Gastroesophageal sphincter (tissue), 4 donors: ENCODE data around the gene KCNIP4. TPM values are rescaled to one million over a fixed set of nuclear protein-coding genes. Genes with fewer than 3 reads are reported as not detected.

Source experiments
- ATAC-seq: fragments of 150-250 bp; one replicate; pipeline ENCODE4 v1.9.1; 2016; ENCODE audit warnings: mild to moderate bottlenecking, moderate library complexity
- H3K27ac ChIP-seq, 4 donors: fragments of 200-600 bp; sonication (generic) in 3 of 4; 1 replicate in 3 of 4; 2 replicates in 1 of 4; pipeline ENCODE4 v1.5.1; 2016 to 2019
- H3K27me3 ChIP-seq: fragments of 200-600 bp; sonication (generic); one replicate; pipeline ENCODE4 v1.5.1; 2019
- H3K36me3 ChIP-seq, 2 donors: fragments of 200-600 bp; sonication (generic); one replicate each; pipeline ENCODE4 v1.5.1; 2019; ENCODE audit warnings: control low read depth in 1 of 2
- H3K4me1 ChIP-seq, 3 donors: fragments of 200-600 bp; sonication (generic); 1 replicate in 2 of 3; 2 replicates in 1 of 3; pipeline ENCODE4 v1.5.1; 2016 to 2019; ENCODE audit warnings: control low read depth in 2 of 3
- H3K4me3 ChIP-seq, 2 donors: fragments of 200-600 bp; sonication (generic); one replicate each; pipeline ENCODE4 v1.5.1; 2019; ENCODE audit warnings: mild to moderate bottlenecking in 1 of 2, moderate library complexity in 1 of 2
- H3K9me3 ChIP-seq, 3 donors: fragments of 200-600 bp; sonication (generic); one replicate each; pipeline ENCODE4 v1.5.1; 2017 to 2019; ENCODE audit warnings: control low read depth in 2 of 3
- CTCF ChIP-seq, 4 experiments: fragments of 200-600 bp in 2 of 4; fragments of 450-650 bp in 2 of 4; sonication (generic) in 1 of 4; IDR thresholded peaks; one replicate each; pipeline ENCODE4 v1.5.1; 2017 to 2019; ENCODE audit warnings: antibody characterized with exemption in 4 of 4, mild to moderate bottlenecking in 2 of 4, moderate library complexity in 2 of 4
- EP300 ChIP-seq: sonication (generic); formaldehyde crosslinking; IDR thresholded peaks from one replicate; pipeline ENCODE4 v1.6.1; 2017; ENCODE audit warnings: antibody characterized with exemption, mild to moderate bottlenecking
- POLR2A ChIP-seq, 2 donors: fragments of 450-650 bp; IDR thresholded peaks; one replicate each; pipeline ENCODE4 v1.6.1; 2017; ENCODE audit warnings: antibody characterized with exemption in 2 of 2, mild to moderate bottlenecking in 2 of 2, moderate library complexity in 1 of 2
- POLR2AphosphoS5 ChIP-seq: sonication (generic); formaldehyde crosslinking; IDR thresholded peaks from one replicate; pipeline ENCODE4 v1.6.1; 2017; ENCODE audit warnings: antibody characterized with exemption
- WGBS, 2 donors: methylation state at CpG; one replicate each; pipeline ENCODE4 v1.1.5; 2018; ENCODE audit warnings: low coverage in 1 of 2; 5-methylcytosine and 5-hydroxymethylcytosine counted together
- total RNA-seq, 4 donors: library from RNA; depleted of rRNA; stranded (reverse); fragments of >200 nt; gene quantifications; one replicate each; pipeline ENCODE4 v1.1.0, GENCODE V29; 2016

KCNIP4 gene
- total RNA-seq, 4 donors from 2014 or later = 0.23 to 0.59 (median 0.54) TPM; not detected in 1

- Histone ChIP-seq H3K27me3 (no peaks in the 10 kb centered on the region), H3K9me3 (no peaks in the 10 kb centered on the region), H3K27ac (no peak overlapping the region), H3K4me1 (no peaks in the 10 kb centered on the region), H3K4me3 (no peak overlapping the region), H3K36me3 (no peaks in the 10 kb centered on the region)
- 90 to 93% methylated on average over 2 of the region's 2 CpGs for WGBS, 2 donors
- TF ChIP-seq EP300 (no peak), CTCF (IDR thresholded peaks at IDR 0.05) (no peak), POLR2A (IDR thresholded peaks at IDR 0.05) (no peak), POLR2AphosphoS5 (no peak)
- ATAC-seq = no peak
Observed at GRCh38 chr4:21742326-21742725, 206.2 kb downstream of the KCNIP4 start.

- Histone ChIP-seq H3K4me1 (no peaks in the 10 kb centered on the region), H3K36me3 (no peaks in the 10 kb centered on the region), H3K4me3 (no peak overlapping the region), H3K27ac (no peak overlapping the region), H3K9me3 (no peaks in the 10 kb centered on the region), H3K27me3 (no peaks in the 10 kb centered on the region)
- WGBS, 2 donors = 84 to 88% methylated on average over 4 of the region's 4 CpGs
- no peak for TF ChIP-seq POLR2A (IDR thresholded peaks at IDR 0.05)
- no peak for TF ChIP-seq CTCF (IDR thresholded peaks at IDR 0.05)
- no peak for TF ChIP-seq EP300
- no peak for TF ChIP-seq POLR2AphosphoS5
- no peak for ATAC-seq
Observed at GRCh38 chr4:21738821-21739220, 209.8 kb downstream of the KCNIP4 start.

- TF ChIP-seq EP300 (no peak), POLR2AphosphoS5 (no peak), POLR2A (IDR thresholded peaks at IDR 0.05) (no peak), CTCF (IDR thresholded peaks at IDR 0.05) (no peak)
- no peaks in the 10 kb centered on the region for H3K27me3 ChIP-seq
- H3K27ac ChIP-seq = no peak overlapping the region
- H3K9me3 ChIP-seq = no peaks in the 10 kb centered on the region
- H3K4me3 ChIP-seq = no peak overlapping the region
- no peak for ATAC-seq
- H3K4me1 ChIP-seq = no peaks in the 10 kb centered on the region
- no peaks in the 10 kb centered on the region for H3K36me3 ChIP-seq
- WGBS, 2 donors = 39 to 59% methylated on average over 2 of the region's 2 CpGs
Observed at GRCh38 chr4:21735866-21736265, 212.7 kb downstream of the KCNIP4 start.

- Histone ChIP-seq H3K36me3 (no peaks in the 10 kb centered on the region), H3K27ac (no peak overlapping the region), H3K4me1 (no peaks in the 10 kb centered on the region), H3K9me3 (no peaks in the 10 kb centered on the region), H3K27me3 (no peaks in the 10 kb centered on the region), H3K4me3 (no peak overlapping the region)
- TF ChIP-seq EP300 (no peak), CTCF (IDR thresholded peaks at IDR 0.05) (no peak), POLR2A (IDR thresholded peaks at IDR 0.05) (no peak), POLR2AphosphoS5 (no peak)
- ATAC-seq = no peak
- 30 to 34% methylated on average over 3 of the region's 3 CpGs for WGBS, 2 donors
Observed at GRCh38 chr4:21733894-21734630, 214.5 kb downstream of the KCNIP4 start.

GRCh38 chr4:21728304-21728703 lies 220.3 kb downstream of the KCNIP4 start:
- no peaks in the 10 kb centered on the region for H3K36me3 ChIP-seq
- 80 to 86% methylated on average over 1 to 2 of the region's 2 CpGs for WGBS, 2 donors
- no peak overlapping the region for H3K27ac ChIP-seq
- H3K4me3 ChIP-seq = no peak overlapping the region
- peaks cover 0 to 4% (median 0%) of the 10 kb centered on the region in 3 donors for H3K9me3 ChIP-seq
- no peaks in the 10 kb centered on the region for H3K4me1 ChIP-seq
- TF ChIP-seq EP300 (no peak), CTCF (IDR thresholded peaks at IDR 0.05) (no peak), POLR2A (IDR thresholded peaks at IDR 0.05) (no peak), POLR2AphosphoS5 (no peak)
- ATAC-seq = no peak
- no peaks in the 10 kb centered on the region for H3K27me3 ChIP-seq
